Activated naive CD8-positive, alpha-beta T cell treated with anti-CD3 and anti-CD28 coated beads for 36 hours (primary cell): ENCODE results near the gene TMEM231. TPM values are rescaled to one million over a fixed set of nuclear protein-coding genes. Genes with fewer than 3 reads are reported as not detected.
A peak's percentile ranks its signal among the peaks of the same experiment; 100 is the strongest.
"Not testable (repeated sequence)": the region's sequence is repeated elsewhere in the genome, so short reads cannot be mapped to it uniquely, and the experiment has no call there.

Experiments used
- DNase-seq: peaks from one replicate; pipeline ENCODE4 v3.0.0; 2021
- H3K27ac Mint-ChIP-seq: one replicate; pipeline ENCODE4 v1.8.0; 2022; ENCODE audit warnings: mild to moderate bottlenecking, moderate library complexity, mixed read lengths
- H3K27me3 Mint-ChIP-seq: one replicate; pipeline ENCODE4 v1.8.0; 2022; ENCODE audit warnings: mild to moderate bottlenecking, mixed read lengths
- H3K36me3 Mint-ChIP-seq: one replicate; pipeline ENCODE4 v1.8.0; 2021; ENCODE audit warnings: mild to moderate bottlenecking, mixed read lengths
- H3K4me1 Mint-ChIP-seq: one replicate; pipeline ENCODE4 v1.8.0; 2021; ENCODE audit warnings: mixed read lengths
- H3K4me3 Mint-ChIP-seq: one replicate; pipeline ENCODE4 v1.8.0; 2022; ENCODE audit warnings: mild to moderate bottlenecking, moderate library complexity, mixed read lengths
- H3K9me3 Mint-ChIP-seq: one replicate; pipeline ENCODE4 v1.8.0; 2022; ENCODE audit warnings: mixed read lengths
- total RNA-seq, 2 experiments: library from RNA; stranded (reverse); gene quantifications; one replicate each; pipeline ENCODE4 v1.2.3, GENCODE V29; 2021

TMEM231 gene
- total RNA-seq, 2 experiments from 2014 or later: 4.0 to 4.4 TPM

DNA sequence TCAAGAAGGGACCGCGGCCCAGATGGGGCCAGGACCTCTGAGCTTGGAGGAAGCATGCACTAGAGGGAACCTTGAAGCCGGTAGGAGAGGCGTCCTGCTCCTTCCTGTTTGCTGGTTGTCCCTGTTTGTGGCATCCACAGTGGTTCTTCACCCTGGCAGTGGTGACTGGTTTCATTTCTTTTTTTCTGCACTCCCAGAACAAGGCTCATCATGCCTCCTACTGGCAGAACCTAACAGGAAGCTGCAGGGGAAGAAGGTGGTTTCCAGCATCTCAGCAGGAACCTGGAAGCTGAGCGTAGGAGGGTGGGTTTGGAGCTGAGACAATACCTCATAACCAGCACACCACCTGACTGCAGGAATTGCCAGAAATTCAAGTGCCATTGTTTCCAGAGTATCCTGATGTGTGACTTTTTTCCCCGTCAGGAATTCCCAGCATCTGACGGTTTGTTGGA is 5.8 kb downstream of the TMEM231 start:
- Mint-ChIP-seq H3K27ac (no peak overlapping the region), H3K4me1 (no peaks in the 10 kb centered on the region), H3K4me3 (no peak overlapping the region), H3K9me3 (no peaks in the 10 kb centered on the region), H3K27me3 (peaks cover 22% of the 10 kb centered on the region), H3K36me3 (no peaks in the 10 kb centered on the region)
- DNase-seq: peak; percentile 31

DNA sequence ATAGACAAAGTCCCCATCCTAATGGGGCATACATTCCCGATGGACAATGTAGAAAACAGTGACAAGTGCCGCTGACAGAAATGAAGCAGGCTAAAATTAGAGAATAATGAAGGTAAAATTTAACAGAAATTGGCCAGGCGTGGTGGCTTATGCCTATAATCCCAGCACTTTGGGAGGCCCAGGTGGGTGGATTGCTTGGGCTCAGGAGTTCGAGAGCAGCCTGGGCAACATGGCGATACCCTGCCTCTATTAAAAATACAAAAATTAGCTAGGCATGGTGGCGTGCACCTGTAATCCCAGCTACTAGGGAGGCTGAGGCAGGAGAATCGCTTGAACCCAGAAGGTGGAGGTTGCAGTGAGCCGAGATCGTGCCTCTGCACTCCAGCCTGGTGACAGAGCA is 7.6 kb downstream of the TMEM231 start:
- H3K9me3 Mint-ChIP-seq, H3K4me3 Mint-ChIP-seq, DNase-seq, H3K36me3 Mint-ChIP-seq, H3K27me3 Mint-ChIP-seq, H3K27ac Mint-ChIP-seq, H3K4me1 Mint-ChIP-seq: not testable (repeated sequence)

DNA sequence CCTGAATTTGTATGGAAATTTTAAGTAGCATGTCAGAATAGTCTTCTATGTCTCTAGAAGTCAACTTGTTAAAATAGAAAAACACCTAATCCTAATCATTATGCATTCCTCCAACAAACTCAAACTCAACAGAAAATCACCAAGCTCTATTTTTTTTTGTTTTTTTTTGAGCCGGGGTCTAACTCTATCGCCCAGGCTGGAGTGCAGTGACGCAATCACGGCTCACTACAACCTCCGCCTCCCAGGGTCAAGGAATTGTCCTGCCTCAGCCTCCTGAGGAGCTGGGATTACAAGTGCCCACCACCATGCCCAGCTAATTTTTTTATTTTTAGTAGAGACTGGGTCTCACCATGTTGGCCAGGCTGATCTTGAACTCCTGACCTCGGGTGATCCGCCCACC is 9.8 kb downstream of the TMEM231 start:
- Mint-ChIP-seq H3K4me3 (no peak overlapping the region), H3K4me1 (no peaks in the 10 kb centered on the region), H3K36me3 (no peaks in the 10 kb centered on the region), H3K27me3 (no peaks in the 10 kb centered on the region), H3K27ac (no peak overlapping the region), H3K9me3 (no peaks in the 10 kb centered on the region)
- DNase-seq: no peak

DNA sequence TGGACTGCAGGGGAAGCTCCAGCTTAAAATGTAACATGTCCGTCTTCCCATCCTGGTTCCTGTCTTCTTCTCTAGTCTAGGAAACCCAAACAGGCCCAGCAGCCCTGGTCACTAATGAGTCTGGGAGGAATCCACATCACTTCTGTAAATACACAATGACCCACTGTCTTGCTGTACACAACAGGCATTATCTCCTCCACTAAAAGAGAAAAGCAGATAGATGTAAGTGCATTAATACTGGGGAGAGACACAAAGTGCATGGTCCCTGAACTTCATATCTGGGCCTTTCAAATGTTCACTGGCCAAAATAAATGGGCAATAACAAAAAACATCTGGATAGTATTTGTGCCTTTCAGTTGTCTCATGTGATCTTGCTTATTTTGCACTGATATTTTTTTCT is 10.2 kb downstream of the TMEM231 start:
- not testable (repeated sequence) for H3K4me1 Mint-ChIP-seq

DNA sequence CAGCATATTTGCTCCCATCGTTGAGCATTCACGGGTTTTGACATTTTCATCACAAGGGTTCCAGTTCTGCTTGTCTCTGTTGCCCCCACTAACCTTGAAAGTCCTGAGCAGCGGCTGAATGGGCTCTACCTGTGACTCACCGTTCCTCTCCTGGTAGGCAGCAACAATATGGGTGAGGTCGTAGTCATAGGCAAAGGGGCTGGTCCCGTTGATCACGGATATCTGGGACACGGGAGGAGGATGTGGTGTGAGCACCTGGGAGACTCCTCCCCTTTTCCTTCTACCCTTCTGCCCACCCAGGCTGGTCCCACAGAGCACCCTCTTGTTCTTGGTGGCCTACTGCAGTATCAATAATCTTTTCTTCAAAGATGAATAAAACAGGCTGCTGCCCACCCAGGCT is 13.6 kb downstream of the TMEM231 start:
- H3K27ac Mint-ChIP-seq, H3K27me3 Mint-ChIP-seq, DNase-seq, H3K4me3 Mint-ChIP-seq, H3K9me3 Mint-ChIP-seq, H3K36me3 Mint-ChIP-seq, H3K4me1 Mint-ChIP-seq: not testable (repeated sequence)

More for the DNA sequence above, 10.2 kb downstream of the TMEM231 start:
- H3K36me3 Mint-ChIP-seq, DNase-seq, H3K27ac Mint-ChIP-seq, H3K4me3 Mint-ChIP-seq, H3K9me3 Mint-ChIP-seq, H3K27me3 Mint-ChIP-seq: not testable (repeated sequence)

DNA sequence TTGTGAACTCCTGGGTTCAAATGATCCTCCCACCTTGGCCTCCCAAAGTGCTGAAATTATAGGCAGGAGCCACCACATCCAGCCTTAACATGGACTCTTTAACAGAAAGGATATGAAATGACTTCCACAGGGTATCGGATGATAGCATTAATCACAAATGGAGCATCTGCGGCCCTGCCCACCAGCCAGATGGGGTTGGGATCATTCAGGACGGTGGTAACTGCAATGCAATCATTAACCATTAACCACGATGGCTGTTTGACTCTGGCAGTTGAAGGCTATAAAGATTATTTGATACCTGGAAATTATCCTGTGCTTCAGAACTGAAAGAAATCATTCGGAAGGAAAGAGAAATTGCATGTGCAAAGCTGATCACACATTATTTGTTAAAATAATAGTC is 14.8 kb downstream of the TMEM231 start:
- H3K27ac Mint-ChIP-seq: no peak overlapping the region
- H3K9me3 Mint-ChIP-seq: no peaks in the 10 kb centered on the region
- H3K36me3 Mint-ChIP-seq: no peaks in the 10 kb centered on the region
- H3K27me3 Mint-ChIP-seq: no peaks in the 10 kb centered on the region
- H3K4me1 Mint-ChIP-seq: peaks cover 3% of the 10 kb centered on the region
- DNase-seq: no peak
- no peak overlapping the region for H3K4me3 Mint-ChIP-seq

DNA sequence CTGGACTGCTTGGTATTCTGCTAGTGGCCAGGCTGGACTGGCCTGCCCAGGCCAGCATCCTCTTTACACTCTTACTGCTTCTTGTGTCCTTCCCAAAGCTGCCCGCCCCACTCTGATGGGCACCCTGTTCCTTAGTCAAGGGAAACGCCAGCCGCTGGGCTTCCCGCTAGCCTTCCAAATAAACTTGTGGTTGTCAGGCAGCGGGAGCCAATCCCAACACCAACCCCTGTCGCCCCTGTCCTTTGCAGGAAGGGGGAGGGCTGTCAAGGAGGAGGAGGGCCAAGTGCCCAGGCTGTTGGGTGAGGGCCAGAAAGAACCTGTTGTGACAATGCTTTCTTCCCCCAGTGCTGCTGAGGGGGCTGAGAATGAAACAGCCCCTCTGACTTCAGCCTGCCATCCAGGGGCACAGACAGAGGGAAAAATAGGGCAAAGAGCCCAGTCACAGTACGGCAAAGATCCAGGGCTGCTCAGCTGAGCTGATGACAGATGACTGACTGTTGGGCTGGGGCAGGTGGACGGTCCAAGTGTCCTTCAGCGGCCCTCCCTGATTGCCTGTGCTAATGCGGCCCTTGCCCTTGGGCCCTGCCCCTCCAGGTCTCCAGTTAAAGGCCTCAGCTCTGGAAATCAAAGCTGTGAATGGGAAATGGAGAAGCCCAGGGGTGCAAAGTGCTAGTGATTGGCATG is 17.0 kb downstream of the TMEM231 start:
- not testable (repeated sequence) for DNase-seq, H3K4me3 Mint-ChIP-seq, H3K9me3 Mint-ChIP-seq, H3K4me1 Mint-ChIP-seq, H3K27ac Mint-ChIP-seq, H3K36me3 Mint-ChIP-seq, H3K27me3 Mint-ChIP-seq

DNA sequence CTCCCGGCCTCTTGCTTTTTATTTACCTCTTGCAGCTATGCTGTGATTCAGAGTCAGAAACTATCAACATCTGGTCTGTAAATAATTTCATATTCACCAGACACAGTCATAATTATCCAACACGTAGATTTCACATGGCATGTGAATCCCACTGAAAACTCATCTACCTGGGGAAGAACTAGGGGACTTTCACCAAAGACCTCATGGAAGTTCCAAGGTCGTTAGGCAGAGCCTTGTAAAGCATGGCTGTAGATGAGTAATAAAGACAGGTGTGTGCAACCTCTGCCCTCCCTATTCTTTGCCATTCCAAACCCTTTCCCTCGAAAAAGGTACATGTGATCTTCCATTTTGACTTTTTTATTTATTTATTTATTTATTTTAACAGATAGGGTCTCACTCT is 18.3 kb downstream of the TMEM231 start:
- DNase-seq: no peak
- Mint-ChIP-seq H3K27me3 (peaks cover 5% of the 10 kb centered on the region), H3K4me3 (no peak overlapping the region), H3K9me3 (no peaks in the 10 kb centered on the region), H3K36me3 (no peaks in the 10 kb centered on the region), H3K4me1 (peaks cover 3% of the 10 kb centered on the region), H3K27ac (no peak overlapping the region)

DNA sequence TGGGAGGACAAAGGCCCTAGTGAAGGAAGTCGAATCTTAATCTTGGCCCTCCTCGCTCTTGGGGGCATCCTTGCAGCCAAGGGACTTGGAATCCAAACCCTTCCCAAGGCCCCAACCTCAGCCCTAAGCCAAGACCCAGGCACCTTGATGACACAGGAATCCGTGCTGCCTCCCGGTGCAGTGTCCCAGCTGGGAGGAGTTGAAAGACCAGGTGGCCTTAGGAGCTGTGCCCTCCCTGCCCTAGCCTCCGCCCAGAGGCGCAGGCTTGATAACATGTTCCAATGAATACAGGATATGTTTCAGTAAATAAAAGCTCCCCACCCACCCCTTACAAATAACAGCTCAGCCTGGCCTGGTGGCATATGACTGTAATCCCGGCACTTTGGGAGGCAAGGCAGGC is 20.2 kb downstream of the TMEM231 start, which contains the start of gene CHST5:
Gene CHST5, minus strand, starts transcription at position 208 of the 400 bp plus-strand sequence. CDS start 5,724 bp downstream, outside the sequence.
- Mint-ChIP-seq H3K27me3 (peaks cover 5% of the 10 kb centered on the region), H3K4me1 (peaks cover 3% of the 10 kb centered on the region), H3K27ac (no peak within 1 kb of the TSS), H3K36me3 (no peaks in the 10 kb centered on the region), H3K4me3 (no peak within 1 kb of the TSS), H3K9me3 (no peaks in the 10 kb centered on the region)
- DNase-seq: no peak

DNA sequence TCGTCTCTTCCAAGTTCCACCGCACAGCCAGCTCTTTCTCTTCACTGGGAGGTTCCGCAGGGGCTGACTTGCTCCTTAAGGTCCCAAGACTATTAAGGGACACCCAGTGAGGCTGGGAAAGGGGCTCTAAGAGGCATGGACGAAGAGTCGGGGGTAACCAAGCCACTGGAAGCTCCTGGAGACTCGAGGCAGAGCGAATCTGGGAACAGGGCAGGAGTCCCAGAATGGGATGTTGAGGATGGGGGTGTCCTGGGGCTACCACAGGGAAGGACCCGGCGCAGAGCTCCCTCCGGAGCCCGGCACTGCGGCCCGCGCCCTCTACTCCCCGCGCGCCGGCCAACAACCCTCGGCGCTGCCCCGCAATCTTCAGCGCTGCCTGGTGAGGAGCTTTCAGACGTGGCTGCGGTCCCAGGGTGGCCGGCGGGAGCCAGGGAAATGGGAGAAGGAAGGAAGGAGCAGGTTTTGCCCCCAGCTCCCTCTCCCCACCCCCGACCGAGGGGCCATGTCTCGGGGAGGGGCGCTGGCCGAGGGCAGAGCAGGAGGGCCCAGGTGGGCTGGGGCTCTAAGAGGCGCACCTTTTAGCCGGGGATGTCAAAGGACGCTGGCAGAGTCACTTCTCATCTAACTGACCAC is 20.7 kb downstream of the TMEM231 start:
- Mint-ChIP-seq H3K36me3 (no peaks in the 10 kb centered on the region), H3K27me3 (peaks cover 5% of the 10 kb centered on the region), H3K9me3 (no peaks in the 10 kb centered on the region), H3K4me1 (peaks cover 1% of the 10 kb centered on the region), H3K4me3 (no peak overlapping the region), H3K27ac (no peak overlapping the region)
- no peak for DNase-seq

DNA sequence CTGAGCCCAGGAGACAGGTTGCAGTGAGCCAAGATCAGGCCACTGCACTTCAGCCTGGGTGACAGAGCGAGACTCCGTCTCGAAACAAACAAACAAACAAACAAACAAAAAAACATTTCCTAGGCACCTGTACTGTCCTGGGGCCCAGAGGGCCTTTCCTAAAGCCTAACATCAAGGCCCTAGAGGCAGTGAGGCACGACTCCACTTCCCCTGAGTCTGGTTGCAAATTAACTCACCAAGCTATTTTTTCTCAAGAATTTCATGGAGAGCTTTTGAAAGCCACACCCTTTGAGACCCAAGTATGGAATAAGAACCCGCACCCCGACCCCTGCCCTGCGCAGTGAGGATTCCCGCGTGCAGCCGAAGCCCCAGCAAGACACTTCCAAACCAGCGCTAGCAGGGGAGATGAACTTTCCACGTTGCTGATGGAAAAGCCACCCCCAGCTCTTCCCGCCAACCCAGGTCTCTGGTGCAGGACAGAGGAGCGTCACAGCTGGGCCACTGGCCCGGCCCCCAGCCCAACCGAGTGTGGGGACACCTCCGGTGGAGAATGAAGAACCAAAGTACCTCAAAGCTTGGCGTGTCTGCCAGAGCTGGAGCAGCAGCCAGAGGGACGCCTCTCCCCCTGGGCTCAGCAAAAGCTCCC is 21.4 kb downstream of the TMEM231 start:
- Mint-ChIP-seq H3K4me3 (no peak overlapping the region), H3K27me3 (peaks cover 5% of the 10 kb centered on the region), H3K27ac (no peak overlapping the region), H3K36me3 (no peaks in the 10 kb centered on the region), H3K9me3 (no peaks in the 10 kb centered on the region), H3K4me1 (no peaks in the 10 kb centered on the region)
- DNase-seq: no peak

DNA sequence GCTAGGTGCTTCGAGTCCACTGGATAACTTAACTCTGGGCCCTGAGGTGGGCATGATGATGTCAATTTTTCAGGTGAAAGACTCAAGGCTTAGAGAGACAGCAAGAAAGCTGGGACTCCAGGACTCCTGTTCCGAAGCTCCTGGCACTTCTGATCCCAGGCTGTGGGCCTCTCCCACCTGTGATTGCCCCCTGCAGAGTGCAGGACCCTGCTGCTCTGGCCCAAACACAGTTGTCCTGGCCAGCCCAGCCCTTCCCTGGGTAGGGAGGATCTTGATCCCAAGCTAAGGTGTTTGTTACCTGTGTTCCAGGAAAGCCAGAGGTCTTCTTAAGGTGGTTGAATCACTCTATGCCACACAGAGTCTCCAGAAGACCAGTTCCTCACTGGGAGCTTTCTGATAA is 23.3 kb downstream of the TMEM231 start:
- Mint-ChIP-seq H3K27me3 (peaks cover 5% of the 10 kb centered on the region), H3K9me3 (no peaks in the 10 kb centered on the region)

DNA sequence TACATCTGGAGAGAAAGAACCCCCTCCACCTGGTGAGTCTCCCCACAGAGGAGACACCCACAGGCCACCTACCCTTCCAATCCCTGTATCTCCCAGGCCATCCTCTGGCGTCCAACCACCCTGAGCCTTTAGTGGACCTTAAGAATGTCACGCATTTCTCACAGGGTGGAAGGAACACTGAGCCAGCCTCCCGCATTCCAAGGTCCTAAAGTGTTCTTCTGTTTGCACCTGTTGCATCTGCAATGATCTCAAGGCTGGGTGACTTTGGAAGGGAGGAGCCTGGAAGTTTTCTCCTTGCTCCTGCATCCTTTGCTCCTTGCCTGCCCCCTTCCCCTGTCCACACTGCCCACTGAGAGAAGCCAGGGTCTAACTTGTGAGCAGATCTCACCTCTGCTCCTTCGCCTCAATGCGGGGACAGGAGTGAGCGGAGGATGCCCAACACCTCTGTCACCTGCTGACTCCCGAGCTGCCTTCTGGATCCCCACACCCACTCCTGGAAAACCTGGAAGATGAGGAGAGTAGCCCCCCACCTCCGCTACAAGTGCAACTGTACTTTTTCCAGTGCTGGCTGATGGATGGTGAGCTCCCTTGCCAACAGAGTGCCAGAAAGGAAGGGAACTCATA is 23.8 kb downstream of the TMEM231 start:
- Mint-ChIP-seq H3K27ac (no peak overlapping the region), H3K36me3 (no peaks in the 10 kb centered on the region), H3K4me3 (no peak overlapping the region), H3K4me1 (no peaks in the 10 kb centered on the region), H3K27me3 (peaks cover 5% of the 10 kb centered on the region), H3K9me3 (no peaks in the 10 kb centered on the region)
- no peak for DNase-seq

More for the DNA sequence above, 23.3 kb downstream of the TMEM231 start:
- no peaks in the 10 kb centered on the region for H3K36me3 Mint-ChIP-seq
- no peak for DNase-seq
- H3K4me3 Mint-ChIP-seq: no peak overlapping the region
- H3K27ac Mint-ChIP-seq: no peak overlapping the region
- H3K4me1 Mint-ChIP-seq: no peaks in the 10 kb centered on the region

DNA sequence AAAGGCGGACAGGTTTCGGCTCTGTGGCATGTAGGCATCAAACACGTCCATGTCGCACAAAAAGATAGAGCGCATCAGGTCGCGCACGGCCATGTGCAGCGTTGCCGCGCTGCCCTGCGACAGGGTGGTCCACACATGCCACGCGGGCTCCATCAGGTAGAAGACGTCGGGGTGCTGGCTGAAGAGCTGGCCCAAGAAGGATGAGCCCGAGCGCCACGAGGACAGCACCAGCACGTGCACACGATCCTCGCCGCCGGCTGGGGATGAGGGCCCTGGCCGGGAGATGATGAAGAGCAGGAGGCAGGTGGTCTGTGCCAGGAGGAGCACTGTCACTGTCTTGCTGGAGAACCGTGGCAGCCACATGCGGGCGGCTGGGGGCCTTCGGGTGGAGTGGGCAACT is 26.1 kb downstream of the TMEM231 start:
- Mint-ChIP-seq H3K9me3 (no peaks in the 10 kb centered on the region), H3K36me3 (no peaks in the 10 kb centered on the region)

More for the DNA sequence above, 26.1 kb downstream of the TMEM231 start:
- no peak for DNase-seq
- no peak overlapping the region for H3K27ac Mint-ChIP-seq
- H3K27me3 Mint-ChIP-seq: peaks cover 5% of the 10 kb centered on the region
- no peak overlapping the region for H3K4me3 Mint-ChIP-seq
- no peaks in the 10 kb centered on the region for H3K4me1 Mint-ChIP-seq
